C4-2B (cell line): ENCODE measurements around the gene ATP5IF1.
A peak's percentile ranks its signal among the peaks of the same experiment; 100 is the strongest.

Experiments
- H3K27ac ChIP-seq: fragments of 450-650 bp; 2 replicates; pipeline ENCODE4 v1.5.1; 2017
- ZFX ChIP-seq: fragments of 450-650 bp; IDR thresholded peaks from 2 replicates; pipeline ENCODE4 v1.6.1; 2017
- TF ChIP-seq, protein P1 (sequence below): fragments of 450-650 bp; conservative IDR thresholded peaks from 2 replicates; pipeline ENCODE4 v1.5.1; 2017; ENCODE audit warnings: mild to moderate bottlenecking

Gene ATP5IF1

DNA sequence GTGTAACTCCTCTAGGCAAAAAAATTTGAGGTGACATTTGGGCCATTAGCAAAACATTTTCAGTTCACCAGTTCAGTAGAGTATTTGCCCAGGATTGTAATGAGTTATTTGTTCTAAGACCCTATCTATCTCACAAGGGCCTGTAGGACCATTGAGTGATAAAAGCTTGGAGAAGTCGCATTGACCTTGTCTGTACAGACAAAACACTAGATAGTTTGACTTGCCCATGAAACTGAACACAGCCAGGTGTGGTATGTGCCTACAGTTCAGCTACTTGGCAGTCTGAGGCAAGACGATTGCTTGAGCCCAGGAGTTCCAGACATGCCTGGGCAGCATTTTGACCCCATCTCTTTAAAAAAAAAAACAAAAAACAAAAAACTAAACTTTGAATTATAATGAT lies 3.1 kb downstream of the ATP5IF1 start:
- H3K27ac ChIP-seq, result no peak overlapping the region
- no peak for TF ChIP-seq ZFX
- TF ChIP-seq, protein P1, sequence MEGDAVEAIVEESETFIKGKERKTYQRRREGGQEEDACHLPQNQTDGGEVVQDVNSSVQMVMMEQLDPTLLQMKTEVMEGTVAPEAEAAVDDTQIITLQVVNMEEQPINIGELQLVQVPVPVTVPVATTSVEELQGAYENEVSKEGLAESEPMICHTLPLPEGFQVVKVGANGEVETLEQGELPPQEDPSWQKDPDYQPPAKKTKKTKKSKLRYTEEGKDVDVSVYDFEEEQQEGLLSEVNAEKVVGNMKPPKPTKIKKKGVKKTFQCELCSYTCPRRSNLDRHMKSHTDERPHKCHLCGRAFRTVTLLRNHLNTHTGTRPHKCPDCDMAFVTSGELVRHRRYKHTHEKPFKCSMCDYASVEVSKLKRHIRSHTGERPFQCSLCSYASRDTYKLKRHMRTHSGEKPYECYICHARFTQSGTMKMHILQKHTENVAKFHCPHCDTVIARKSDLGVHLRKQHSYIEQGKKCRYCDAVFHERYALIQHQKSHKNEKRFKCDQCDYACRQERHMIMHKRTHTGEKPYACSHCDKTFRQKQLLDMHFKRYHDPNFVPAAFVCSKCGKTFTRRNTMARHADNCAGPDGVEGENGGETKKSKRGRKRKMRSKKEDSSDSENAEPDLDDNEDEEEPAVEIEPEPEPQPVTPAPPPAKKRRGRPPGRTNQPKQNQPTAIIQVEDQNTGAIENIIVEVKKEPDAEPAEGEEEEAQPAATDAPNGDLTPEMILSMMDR, result no peak

DNA sequence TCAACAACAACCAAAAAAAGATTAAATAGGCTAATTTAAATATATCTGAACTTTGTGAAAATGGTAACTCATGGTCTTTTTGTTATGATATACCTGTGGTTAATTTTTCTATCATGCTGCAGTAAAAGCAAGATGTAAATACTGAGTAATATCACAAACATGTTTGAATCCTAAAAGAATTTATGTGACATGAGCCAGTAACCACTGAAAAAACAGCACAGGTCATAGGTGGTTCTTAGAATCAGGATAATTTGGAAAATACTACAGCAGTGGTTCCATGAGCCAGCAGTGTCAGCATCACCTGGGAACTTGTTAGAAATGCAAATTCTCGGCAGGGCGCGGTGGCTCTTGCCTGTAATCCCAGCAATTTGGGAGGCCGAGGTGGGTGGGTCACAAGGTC lies 4.1 kb downstream of the ATP5IF1 start:
- no peak overlapping the region for H3K27ac ChIP-seq
- no peak for TF ChIP-seq ZFX
- TF ChIP-seq, protein P1, result no peak

DNA sequence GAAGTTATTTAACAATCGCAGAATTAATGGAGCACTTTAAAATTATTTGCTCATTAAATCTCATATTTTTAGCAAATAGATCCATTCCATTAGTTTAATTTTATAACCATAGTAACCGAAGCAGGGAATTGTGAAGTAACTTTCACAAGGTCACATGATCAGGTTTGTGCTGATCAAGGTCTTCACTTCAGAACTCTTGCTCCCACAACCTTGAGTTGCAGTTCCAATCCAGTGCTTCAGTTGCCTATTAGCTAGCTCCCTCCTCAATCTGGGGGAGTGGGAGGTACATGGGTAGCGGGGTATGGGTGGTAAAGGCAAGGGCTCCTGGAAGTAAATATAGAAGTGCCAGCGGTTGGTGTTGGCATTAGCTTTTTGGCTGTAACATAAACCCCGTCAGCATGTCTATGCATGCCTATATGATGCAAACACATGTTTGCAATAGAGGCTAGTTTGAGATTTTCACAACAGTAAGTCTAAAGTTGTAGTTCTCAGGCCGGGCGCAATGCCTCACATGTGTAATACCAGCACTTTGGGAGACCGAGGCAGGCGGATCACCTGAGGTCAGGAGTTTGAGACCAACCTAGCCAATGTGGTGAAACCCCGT lies 5.8 kb downstream of the ATP5IF1 start:
- H3K27ac ChIP-seq, result no peak overlapping the region
- no peak for TF ChIP-seq ZFX
- TF ChIP-seq, protein P1, result no peak

DNA sequence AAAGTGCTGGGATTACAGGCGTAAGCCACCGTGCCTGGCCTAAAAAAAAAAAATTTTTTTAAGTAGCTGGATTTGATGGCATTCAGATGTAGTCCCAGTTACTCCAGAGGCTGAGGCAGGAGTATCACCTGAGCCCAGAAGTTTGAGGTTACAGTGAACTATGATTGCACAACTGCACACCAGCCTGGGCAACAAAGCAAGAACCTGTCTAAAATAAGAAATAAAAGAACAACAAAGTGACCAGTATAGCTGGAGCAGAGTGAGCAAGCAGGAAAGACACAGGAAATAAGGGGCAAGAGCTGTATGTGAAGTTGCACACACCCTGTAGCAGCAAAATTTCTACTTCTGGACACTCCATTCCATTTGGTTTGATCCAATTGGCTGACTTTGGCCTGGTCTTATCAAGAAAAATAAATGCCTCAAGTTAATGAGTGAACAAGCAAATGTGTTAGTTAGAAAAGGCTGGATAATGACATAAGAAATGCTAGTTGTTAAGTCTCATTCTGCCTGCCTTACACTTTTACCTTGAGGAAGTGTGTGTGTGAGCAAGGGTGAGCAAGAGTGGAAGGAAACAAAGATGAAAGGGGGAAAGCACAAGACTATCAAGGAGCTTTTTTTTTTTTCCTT lies 7.9 kb downstream of the ATP5IF1 start:
- H3K27ac ChIP-seq, result no peak overlapping the region
- TF ChIP-seq ZFX, result no peak
- TF ChIP-seq, protein P1, result no peak

DNA sequence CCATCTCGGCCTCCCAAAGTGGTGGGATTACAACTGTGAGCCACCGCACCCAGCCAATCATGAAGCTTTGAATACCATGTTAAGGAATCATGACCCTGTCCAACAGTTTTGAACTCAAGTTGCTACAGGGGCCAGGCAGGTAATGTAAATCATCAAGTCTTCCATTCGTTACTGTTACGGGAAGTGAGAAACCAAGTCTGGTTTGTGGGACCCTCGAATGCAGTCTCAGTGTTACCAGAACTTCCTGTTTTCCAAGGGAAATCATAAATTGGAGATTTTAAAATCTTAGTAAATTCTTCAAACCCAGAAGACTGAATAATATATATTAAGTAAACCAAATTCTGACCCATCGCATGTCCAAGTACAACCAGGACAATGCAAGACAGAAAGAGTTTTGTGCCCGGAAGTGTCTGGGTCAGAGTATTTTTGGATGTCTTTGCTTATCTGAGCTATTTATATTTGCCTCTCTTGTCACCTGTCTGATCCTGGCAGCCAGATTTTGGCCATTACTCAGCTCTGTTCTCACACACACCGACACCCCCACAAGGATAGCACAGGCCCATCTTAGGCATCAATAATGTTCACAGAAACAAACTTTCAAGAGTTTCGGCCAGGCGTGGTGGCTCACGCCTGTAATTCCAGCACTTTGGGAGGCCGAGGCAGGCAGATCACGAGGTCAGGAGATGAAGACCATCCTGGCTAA lies 8.8 kb downstream of the ATP5IF1 start:
- no peak overlapping the region for H3K27ac ChIP-seq
- TF ChIP-seq, protein P1, result no peak

DNA sequence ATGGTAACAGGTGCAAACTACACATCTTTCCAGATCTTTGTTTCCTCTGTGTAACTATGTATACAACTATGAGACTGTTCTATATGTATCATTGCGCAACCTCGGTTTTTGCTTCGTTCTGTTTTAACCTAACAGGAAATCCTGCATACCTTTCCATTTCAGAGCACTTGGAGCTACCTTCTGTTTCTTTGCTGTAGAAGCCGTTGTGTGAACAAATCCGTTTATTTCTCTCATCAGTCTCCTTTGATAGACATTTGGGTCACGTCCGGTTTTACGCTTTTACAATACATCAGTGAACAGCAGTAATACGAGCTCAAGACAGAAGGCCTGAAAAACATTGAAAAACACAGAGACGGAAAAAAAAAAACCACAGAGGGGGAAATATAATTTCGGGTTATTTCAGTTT lies 10.5 kb downstream of the ATP5IF1 start:
- no peak for TF ChIP-seq ZFX
- TF ChIP-seq, protein P1, result no peak

DNA sequence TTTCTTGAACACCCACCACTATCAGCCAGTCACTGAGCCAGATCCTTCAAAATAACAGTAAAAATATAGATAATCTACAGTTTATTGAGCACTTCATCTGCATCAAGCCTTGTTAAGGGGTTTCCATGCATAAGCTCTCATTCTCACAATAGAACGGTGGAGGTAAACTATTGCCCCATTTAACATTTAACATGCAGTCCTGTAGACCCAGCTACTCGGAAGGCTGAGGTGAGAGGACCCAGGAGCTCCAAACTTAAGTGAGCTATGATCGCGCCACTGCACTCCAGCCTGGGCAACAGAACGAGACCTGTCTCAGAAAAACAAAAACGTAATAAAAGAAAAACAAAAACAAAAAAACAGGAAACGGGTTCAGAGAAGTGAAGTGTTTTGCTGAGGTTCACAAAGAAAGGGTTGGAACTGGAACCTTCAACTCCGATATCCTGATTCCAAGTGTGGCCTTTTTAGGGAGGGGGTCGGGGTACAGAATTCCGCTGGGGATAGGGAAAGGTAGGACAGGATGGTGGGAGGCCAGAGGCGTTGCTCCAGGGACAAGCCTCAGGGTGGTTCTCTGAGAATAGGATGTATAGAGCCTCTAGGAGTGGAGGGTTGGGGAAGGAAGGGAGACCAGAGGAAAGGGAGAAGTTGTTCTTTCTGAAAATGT lies 11.8 kb downstream of the ATP5IF1 start:
- no peak for TF ChIP-seq ZFX
- TF ChIP-seq, protein P1, result no peak
- H3K27ac ChIP-seq, result peak overlapping the region; percentile 68

More for the DNA sequence above, 10.5 kb downstream of the ATP5IF1 start:
- peak overlapping the region; percentile 68 for H3K27ac ChIP-seq
